WTC11 (cell line): ENCODE data around the gene BRI3.

Experiments used
- SP1 ChIP-seq: sonication (generic); formaldehyde crosslinking; conservative IDR thresholded peaks from 2 replicates; pipeline ENCODE4 v1.8.1; 2022; ENCODE audit warnings: missing genetic modification reagents
- TF ChIP-seq, protein P1 (sequence below): fragments of 200-600 bp; IDR thresholded peaks from 2 replicates; pipeline ENCODE4 v1.8.0; 2022; ENCODE audit warnings: antibody characterized with exemption
- TF ChIP-seq, protein P2 (sequence below): sonication (generic); formaldehyde crosslinking; IDR thresholded peaks from 2 replicates; pipeline ENCODE4 v1.8.0; 2022; ENCODE audit warnings: mild to moderate bottlenecking, missing genetic modification reagents
- TF ChIP-seq, protein P3 (sequence below): sonication (generic); formaldehyde crosslinking; IDR thresholded peaks from 2 replicates; pipeline ENCODE4 v1.8.0; 2023; ENCODE audit warnings: missing genetic modification reagents

DNA sequence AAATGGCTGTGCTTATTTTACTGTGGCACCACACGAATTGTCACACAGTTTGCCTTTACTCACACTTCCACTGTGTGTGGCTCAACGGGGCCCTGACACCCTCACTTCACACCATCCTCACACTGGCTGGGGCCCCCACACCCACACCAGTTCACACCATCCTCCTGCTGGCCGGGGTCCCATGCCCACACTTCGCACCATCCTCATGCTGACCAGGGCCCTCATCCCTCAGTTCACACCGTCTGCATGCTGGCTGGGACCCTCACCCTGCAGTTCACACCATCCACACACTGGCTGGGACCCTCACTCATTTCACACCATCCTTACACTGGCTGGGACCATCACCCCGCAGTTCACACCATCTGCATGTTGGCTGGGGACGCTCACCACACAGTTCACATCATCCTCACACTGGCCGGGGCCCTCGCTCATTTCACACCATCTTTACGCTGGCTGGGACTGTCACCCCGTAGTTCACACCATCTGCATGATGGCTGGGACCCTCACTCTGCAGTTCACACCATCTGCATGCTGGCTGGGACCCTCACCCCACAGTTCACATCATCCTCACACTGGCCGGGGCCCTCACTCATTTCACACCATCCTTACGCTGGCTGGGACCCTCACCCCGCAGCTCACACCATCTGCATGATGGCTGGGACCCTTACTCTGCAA, 36.0 kb downstream of the BRI3 start:
- TF ChIP-seq, protein P1, sequence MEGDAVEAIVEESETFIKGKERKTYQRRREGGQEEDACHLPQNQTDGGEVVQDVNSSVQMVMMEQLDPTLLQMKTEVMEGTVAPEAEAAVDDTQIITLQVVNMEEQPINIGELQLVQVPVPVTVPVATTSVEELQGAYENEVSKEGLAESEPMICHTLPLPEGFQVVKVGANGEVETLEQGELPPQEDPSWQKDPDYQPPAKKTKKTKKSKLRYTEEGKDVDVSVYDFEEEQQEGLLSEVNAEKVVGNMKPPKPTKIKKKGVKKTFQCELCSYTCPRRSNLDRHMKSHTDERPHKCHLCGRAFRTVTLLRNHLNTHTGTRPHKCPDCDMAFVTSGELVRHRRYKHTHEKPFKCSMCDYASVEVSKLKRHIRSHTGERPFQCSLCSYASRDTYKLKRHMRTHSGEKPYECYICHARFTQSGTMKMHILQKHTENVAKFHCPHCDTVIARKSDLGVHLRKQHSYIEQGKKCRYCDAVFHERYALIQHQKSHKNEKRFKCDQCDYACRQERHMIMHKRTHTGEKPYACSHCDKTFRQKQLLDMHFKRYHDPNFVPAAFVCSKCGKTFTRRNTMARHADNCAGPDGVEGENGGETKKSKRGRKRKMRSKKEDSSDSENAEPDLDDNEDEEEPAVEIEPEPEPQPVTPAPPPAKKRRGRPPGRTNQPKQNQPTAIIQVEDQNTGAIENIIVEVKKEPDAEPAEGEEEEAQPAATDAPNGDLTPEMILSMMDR, result no peak
- no peak for TF ChIP-seq SP1 (CRISPR knock-in tag)
- TF ChIP-seq, protein P2, sequence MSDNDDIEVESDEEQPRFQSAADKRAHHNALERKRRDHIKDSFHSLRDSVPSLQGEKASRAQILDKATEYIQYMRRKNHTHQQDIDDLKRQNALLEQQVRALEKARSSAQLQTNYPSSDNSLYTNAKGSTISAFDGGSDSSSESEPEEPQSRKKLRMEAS (CRISPR knock-in tag), result no peak
- TF ChIP-seq, protein P3, sequence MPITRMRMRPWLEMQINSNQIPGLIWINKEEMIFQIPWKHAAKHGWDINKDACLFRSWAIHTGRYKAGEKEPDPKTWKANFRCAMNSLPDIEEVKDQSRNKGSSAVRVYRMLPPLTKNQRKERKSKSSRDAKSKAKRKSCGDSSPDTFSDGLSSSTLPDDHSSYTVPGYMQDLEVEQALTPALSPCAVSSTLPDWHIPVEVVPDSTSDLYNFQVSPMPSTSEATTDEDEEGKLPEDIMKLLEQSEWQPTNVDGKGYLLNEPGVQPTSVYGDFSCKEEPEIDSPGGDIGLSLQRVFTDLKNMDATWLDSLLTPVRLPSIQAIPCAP, result no peak
